CD14-positive monocyte (primary cell): ENCODE data around the gene EXD3. TPM values are rescaled to one million over a fixed set of nuclear protein-coding genes. Genes with fewer than 3 reads are reported as not detected.

Source experiments
- DNase-seq, 3 donors: peaks; one replicate each; pipeline ENCODE4 v3.0.0-alpha.2; 2011 to 2022
- H2AFZ ChIP-seq: 2 replicates; pipeline ENCODE4 v1.6.0; 2012; ENCODE audit warnings: mild to moderate bottlenecking, low read depth, low read length, inconsistent platforms; ENCODE audit not compliant: insufficient read depth, poor library complexity, severe bottlenecking
- H3K27ac ChIP-seq, 2 donors: 1 replicate in 1 of 2; 2 replicates in 1 of 2; pipeline ENCODE4 v1.5.1; 2012 to 2013; ENCODE audit warnings: low read length in 2 of 2, control low read depth in 1 of 2, inconsistent platforms in 1 of 2, low read depth in 1 of 2, mild to moderate bottlenecking in 1 of 2
- H3K27me3 ChIP-seq, 2 donors: one replicate each; pipeline versions ENCODE4 v1.6.0 to v1.6.1; 2011 to 2013; ENCODE audit warnings: low read length in 2 of 2; ENCODE audit not compliant: control insufficient read depth in 2 of 2, insufficient read depth in 2 of 2
- H3K36me3 ChIP-seq, 2 donors: replicated peaks in 1 of 2; 1 replicate in 1 of 2; 2 replicates in 1 of 2; pipeline versions ENCODE4 v1.5.1 to v1.6.1; 2012 to 2013; ENCODE audit warnings: low read length in 2 of 2, control low read depth in 1 of 2, inconsistent platforms in 1 of 2, mild to moderate bottlenecking in 1 of 2; ENCODE audit not compliant: insufficient read depth in 2 of 2, control insufficient read depth in 1 of 2
- H3K4me1 ChIP-seq, 2 donors: 1 replicate in 1 of 2; 2 replicates in 1 of 2; pipeline versions ENCODE4 v1.5.1 to v1.6.1; 2012 to 2013; ENCODE audit warnings: low read length in 2 of 2, control low read depth in 1 of 2, inconsistent platforms in 1 of 2, mild to moderate bottlenecking in 1 of 2, moderate library complexity in 1 of 2; ENCODE audit not compliant: insufficient read depth in 2 of 2, control insufficient read depth in 1 of 2
- H3K4me2 ChIP-seq: replicated peaks from 2 replicates; pipeline ENCODE3; 2012; ENCODE audit warnings: low read length, moderate library complexity, mild to moderate bottlenecking; ENCODE audit not compliant: poor library complexity, severe bottlenecking; ENCODE audit errors: extremely low read depth
- H3K4me3 ChIP-seq, 3 experiments: fragments of 200-600 bp in 1 of 3; sonication (generic) in 1 of 3; replicated peaks in 1 of 3; 1 replicate in 2 of 3; 2 replicates in 1 of 3; pipeline ENCODE4 v1.5.1; 2011 to 2013; ENCODE audit warnings: low read length in 3 of 3, mild to moderate bottlenecking in 3 of 3, control low read depth in 2 of 3, low read depth in 2 of 3, inconsistent platforms in 1 of 3, moderate library complexity in 1 of 3
- H3K79me2 ChIP-seq: 2 replicates; pipeline ENCODE4 v1.6.0; 2012; ENCODE audit warnings: mild to moderate bottlenecking, control low read depth, inconsistent platforms, low read length, moderate library complexity; ENCODE audit not compliant: insufficient read depth
- H3K9ac ChIP-seq: 2 replicates; pipeline ENCODE4 v1.6.0; 2017; ENCODE audit warnings: low read length, mild to moderate bottlenecking; ENCODE audit not compliant: insufficient read depth, poor library complexity, severe bottlenecking
- H3K9me3 ChIP-seq, 2 donors: replicated peaks in 1 of 2; 1 replicate in 1 of 2; 2 replicates in 1 of 2; pipeline versions ENCODE4 v1.5.1 to v1.6.1; 2012 to 2013; ENCODE audit warnings: low read length in 2 of 2, control low read depth in 1 of 2; ENCODE audit not compliant: control insufficient read depth in 1 of 2, insufficient read depth in 1 of 2
- H4K20me1 ChIP-seq: 2 replicates; pipeline ENCODE4 v1.6.0; 2012; ENCODE audit warnings: mild to moderate bottlenecking, low read length, control low read depth, moderate library complexity; ENCODE audit not compliant: insufficient read depth
- H3K27ac Mint-ChIP-seq, 7 donors: one replicate each; pipeline ENCODE4 v1.8.0; 2020; ENCODE audit warnings: mild to moderate bottlenecking in 7 of 7, mixed read lengths in 7 of 7, moderate library complexity in 6 of 7, inconsistent platforms in 2 of 7
- H3K27me3 Mint-ChIP-seq, 3 donors: one replicate each; pipeline ENCODE4 v1.8.0; 2021 to 2022; ENCODE audit warnings: low read depth in 3 of 3, mild to moderate bottlenecking in 3 of 3, mixed read lengths in 3 of 3, moderate library complexity in 3 of 3, inconsistent platforms in 1 of 3
- H3K36me3 Mint-ChIP-seq, 2 donors: one replicate each; pipeline ENCODE4 v1.8.0; 2020; ENCODE audit warnings: mixed read lengths in 2 of 2, inconsistent platforms in 1 of 2, mild to moderate bottlenecking in 1 of 2
- H3K4me1 Mint-ChIP-seq: one replicate; pipeline ENCODE4 v1.8.0; 2020; ENCODE audit warnings: mild to moderate bottlenecking, mixed read lengths
- H3K4me3 Mint-ChIP-seq, 2 donors: one replicate each; pipeline ENCODE4 v1.8.0; 2020; ENCODE audit warnings: mild to moderate bottlenecking in 2 of 2, mixed read lengths in 2 of 2, moderate library complexity in 1 of 2
- H3K9me3 Mint-ChIP-seq, 7 donors: one replicate each; pipeline ENCODE4 v1.8.0; 2020 to 2022; ENCODE audit warnings: mixed read lengths in 7 of 7, mild to moderate bottlenecking in 6 of 7, moderate library complexity in 6 of 7, inconsistent platforms in 2 of 7
- WGBS: methylation state at CpG from one replicate; pipeline ENCODE4 v1.1.5; 2013; ENCODE audit warnings: missing lambda C conversion rate; ENCODE audit not compliant: insufficient coverage; 5-methylcytosine and 5-hydroxymethylcytosine counted together
- intact Hi-C, 2 donors: fragments of 100-400 bp; cut with micrococcal nuclease; formaldehyde crosslinking; loops; one replicate each; pipeline versions ENCODE4 v1.15.0 to v1.15.1; 2023
- polyA plus RNA-seq, 3 donors: library from polyadenylated mRNA; depleted of rRNA in 1 of 3; unstranded in 2 of 3; stranded (reverse) in 1 of 3; fragments of 300-500 nt in 2 of 3; fragments of >200 nt in 1 of 3; fragmentation: Illumina TruSeq in 2 of 3; gene quantifications; 1 replicate in 2 of 3; 2 replicates in 1 of 3; pipeline ENCODE4 v1.2.3, GENCODE V29; 2012 to 2021
- TF ChIP-seq, protein P1 (sequence below): fragments of 200-600 bp; IDR thresholded peaks from one replicate; pipeline ENCODE4 v1.8.0; 2022; ENCODE audit warnings: antibody characterized with exemption, mild to moderate bottlenecking

EXD3 gene
- polyA plus RNA-seq, 3 donors = 2.0 to 10.8 (median 3.0) TPM

DNA sequence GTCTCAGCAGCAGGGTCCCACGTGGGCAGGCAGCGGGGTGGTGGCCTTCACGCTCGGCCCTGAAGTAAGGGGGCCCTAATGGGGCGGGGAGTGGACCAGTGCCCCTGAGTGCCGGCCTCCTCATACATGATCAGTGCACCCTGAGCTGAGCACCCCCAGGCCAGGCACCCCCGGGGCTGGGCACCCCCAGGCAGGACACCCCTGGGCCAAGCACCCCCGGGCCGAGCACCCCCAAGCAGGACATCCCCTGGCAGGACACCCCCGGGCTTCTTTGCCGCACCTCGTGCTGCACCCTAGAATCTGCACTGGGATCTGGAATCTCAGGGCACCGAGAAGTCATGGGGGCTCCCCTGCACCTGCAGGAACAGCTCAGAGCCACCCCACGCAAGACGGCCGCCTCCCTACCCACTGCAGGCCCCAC is 51.4 kb downstream of the EXD3 start:
- H4K20me1 ChIP-seq = no peaks in the 10 kb centered on the region
- DNase-seq = no peak
- Mint-ChIP-seq H3K4me1 (no peaks in the 10 kb centered on the region), H3K27me3 (no peaks in the 10 kb centered on the region), H3K9me3 (peaks cover 2 to 19% (median 12%) of the 10 kb centered on the region in 7 donors), H3K4me3 (no peak overlapping the region), H3K27ac (no peak overlapping the region), H3K36me3 (no peaks in the 10 kb centered on the region)
- H2AFZ ChIP-seq = no peak overlapping the region
- H3K4me3 ChIP-seq = no peak overlapping the region
- WGBS = 93% methylated on average over 15 of the region's 16 CpGs
- no peaks in the 10 kb centered on the region for H3K4me1 ChIP-seq
- TF ChIP-seq, protein P1, sequence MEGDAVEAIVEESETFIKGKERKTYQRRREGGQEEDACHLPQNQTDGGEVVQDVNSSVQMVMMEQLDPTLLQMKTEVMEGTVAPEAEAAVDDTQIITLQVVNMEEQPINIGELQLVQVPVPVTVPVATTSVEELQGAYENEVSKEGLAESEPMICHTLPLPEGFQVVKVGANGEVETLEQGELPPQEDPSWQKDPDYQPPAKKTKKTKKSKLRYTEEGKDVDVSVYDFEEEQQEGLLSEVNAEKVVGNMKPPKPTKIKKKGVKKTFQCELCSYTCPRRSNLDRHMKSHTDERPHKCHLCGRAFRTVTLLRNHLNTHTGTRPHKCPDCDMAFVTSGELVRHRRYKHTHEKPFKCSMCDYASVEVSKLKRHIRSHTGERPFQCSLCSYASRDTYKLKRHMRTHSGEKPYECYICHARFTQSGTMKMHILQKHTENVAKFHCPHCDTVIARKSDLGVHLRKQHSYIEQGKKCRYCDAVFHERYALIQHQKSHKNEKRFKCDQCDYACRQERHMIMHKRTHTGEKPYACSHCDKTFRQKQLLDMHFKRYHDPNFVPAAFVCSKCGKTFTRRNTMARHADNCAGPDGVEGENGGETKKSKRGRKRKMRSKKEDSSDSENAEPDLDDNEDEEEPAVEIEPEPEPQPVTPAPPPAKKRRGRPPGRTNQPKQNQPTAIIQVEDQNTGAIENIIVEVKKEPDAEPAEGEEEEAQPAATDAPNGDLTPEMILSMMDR = no peak
- H3K79me2 ChIP-seq = no peaks in the 10 kb centered on the region
- H3K9me3 ChIP-seq = peaks cover 9 to 14% of the 10 kb centered on the region in 2 donors
- no peaks in the 10 kb centered on the region for H3K36me3 ChIP-seq
- intact Hi-C loops = no loop called here
- H3K27ac ChIP-seq = no peak overlapping the region
- H3K4me2 ChIP-seq = no peak overlapping the region
- H3K9ac ChIP-seq = no peak overlapping the region
- H3K27me3 ChIP-seq = no peaks in the 10 kb centered on the region

DNA sequence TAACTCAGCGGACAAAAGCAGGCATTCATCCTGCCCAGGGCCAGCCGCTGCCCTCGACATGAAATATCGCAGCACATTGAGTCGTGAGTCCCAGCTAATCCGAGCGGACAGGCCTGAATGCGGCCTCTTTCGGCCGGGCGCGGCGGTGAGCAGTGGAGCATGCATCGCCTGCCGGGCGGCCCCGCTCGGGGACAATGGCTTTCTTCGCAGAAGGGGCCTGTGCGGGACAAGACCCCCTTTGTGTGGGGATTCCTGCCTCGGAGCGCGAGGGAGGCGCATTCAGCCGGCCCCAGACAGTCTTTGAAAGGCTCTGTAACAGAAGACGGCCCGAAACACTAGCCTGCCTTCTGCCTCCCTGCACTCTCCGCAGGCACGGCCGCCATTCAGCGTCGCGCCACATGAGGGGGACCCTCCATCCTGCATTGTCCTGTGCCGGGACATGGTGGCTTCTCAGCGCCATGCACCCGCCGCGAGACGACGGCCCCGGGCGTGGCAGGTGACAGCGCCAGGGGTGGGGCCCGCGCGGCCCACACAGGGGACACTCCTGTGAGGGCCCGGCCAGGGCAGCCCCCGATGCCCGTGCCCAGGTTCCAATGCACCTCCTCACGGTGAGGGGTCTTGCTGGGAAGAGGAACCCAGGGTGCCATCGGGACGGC is 52.0 kb downstream of the EXD3 start:
- Mint-ChIP-seq H3K9me3 (peaks cover 2 to 14% (median 9%) of the 10 kb centered on the region in 7 donors), H3K4me3 (no peak overlapping the region), H3K27me3 (no peaks in the 10 kb centered on the region), H3K36me3 (no peaks in the 10 kb centered on the region), H3K4me1 (no peaks in the 10 kb centered on the region), H3K27ac (no peak overlapping the region)
- H3K4me2 ChIP-seq = no peak overlapping the region
- TF ChIP-seq, protein P1 = no peak
- H3K9me3 ChIP-seq = peaks cover 9 to 10% of the 10 kb centered on the region in 2 donors
- 97% methylated on average over 45 of the region's 52 CpGs for WGBS
- H3K9ac ChIP-seq = no peak overlapping the region
- H4K20me1 ChIP-seq = no peaks in the 10 kb centered on the region
- no peak overlapping the region for H2AFZ ChIP-seq
- no peaks in the 10 kb centered on the region for H3K79me2 ChIP-seq
- DNase-seq = no peak
- intact Hi-C loops = no loop called here
- no peaks in the 10 kb centered on the region for H3K27me3 ChIP-seq
- no peak overlapping the region for H3K4me3 ChIP-seq
- no peak overlapping the region for H3K27ac ChIP-seq
- H3K36me3 ChIP-seq = no peaks in the 10 kb centered on the region
- H3K4me1 ChIP-seq = no peaks in the 10 kb centered on the region
